Right lobe of liver (tissue), 6 donors: Measurements from ENCODE around the gene TAOK3. TPM values are rescaled to one million over a fixed set of nuclear protein-coding genes. Genes with fewer than 3 reads are reported as not detected.
"Not testable (repeated sequence)": the region's sequence is repeated elsewhere in the genome, so short reads cannot be mapped to it uniquely, and the experiment has no call there.

ENCODE experiments used
- ATAC-seq, 4 donors: fragments of 200-7000 bp; cut with Tn5 transposase; one replicate each; pipeline ENCODE4 v1.9.1; 2020; ENCODE audit warnings: mild to moderate bottlenecking in 4 of 4, moderate library complexity in 4 of 4
- DNase-seq, 3 donors: peaks; one replicate each; pipeline ENCODE4 v3.0.0-alpha.2; 2020
- H3K27ac ChIP-seq, 3 donors: fragments of 200-600 bp; one replicate each; pipeline ENCODE4 v1.8.0; 2022
- H3K27me3 ChIP-seq, 2 donors: fragments of 200-600 bp; one replicate each; pipeline ENCODE4 v1.8.0; 2022
- H3K36me3 ChIP-seq, 4 donors: fragments of 200-600 bp; sonication (generic) in 1 of 4; one replicate each; pipeline versions ENCODE4 v1.5.1 to v1.8.0; 2017 to 2022; ENCODE audit warnings: control low read depth in 1 of 4
- H3K4me1 ChIP-seq, 4 donors: fragments of 200-600 bp; sonication (generic) in 1 of 4; one replicate each; pipeline versions ENCODE4 v1.5.1 to v1.8.0; 2017 to 2022; ENCODE audit warnings: control low read depth in 1 of 4
- H3K4me3 ChIP-seq, 3 donors: fragments of 200-600 bp; one replicate each; pipeline ENCODE4 v1.8.0; 2022
- H3K9me3 ChIP-seq, 4 donors: fragments of 200-600 bp; sonication (generic) in 1 of 4; one replicate each; pipeline versions ENCODE4 v1.5.1 to v1.8.0; 2017 to 2022; ENCODE audit warnings: control low read depth in 1 of 4
- POLR2A ChIP-seq: fragments of 450-650 bp; IDR thresholded peaks from one replicate; pipeline ENCODE4 v1.6.1; 2017; ENCODE audit warnings: antibody characterized with exemption, mild to moderate bottlenecking
- WGBS: methylation state at CpG from one replicate; pipeline ENCODE4 v1.1.6; 2018; ENCODE audit warnings: low coverage, low lambda C conversion rate; ENCODE audit not compliant: insufficient coverage; ENCODE audit errors: missing lambda C conversion rate; 5-methylcytosine and 5-hydroxymethylcytosine counted together
- intact Hi-C, 2 donors: fragments of 100-400 bp; cut with DNase I; formaldehyde crosslinking; loops; one replicate each; pipeline versions ENCODE4 v1.11.2 to v1.14.1; 2022
- total RNA-seq, 6 experiments: library from RNA; depleted of rRNA in 2 of 6; stranded (reverse); fragments of >200 nt in 2 of 6; fragmentation: NEBNext Ultra II Directional in 3 of 6; extraction: Animal tissue kit (Norgen Biotek cat#: 25700) in 3 of 6; gene quantifications; one replicate each; pipeline versions ENCODE4 v1.1.0 to v1.2.4, GENCODE V29; 2016 to 2023
- TF ChIP-seq, protein P1 (sequence below), 4 donors: fragments of 200-600 bp in 3 of 4; fragments of 450-650 bp in 1 of 4; IDR thresholded peaks; one replicate each; pipeline versions ENCODE4 v1.5.1 to v1.8.0; 2016 to 2022; ENCODE audit warnings: antibody characterized with exemption in 4 of 4, mild to moderate bottlenecking in 2 of 4
- donor health status: DM: no; HTN: yes; CAD: no.
- donor health status: DM: no; HTN: no; CAD: no.
- donor health status: DM: no; HTN: no; CAD: no.
- donor health status: DM: no; HTN: yes; CAD: no.
- donor health status: DM: no; HTN: yes; CAD: no.

The TAOK3 gene
- total RNA-seq, 6 experiments from 2014 or later = 12.2 to 21.9 (median 17.7) TPM

DNA sequence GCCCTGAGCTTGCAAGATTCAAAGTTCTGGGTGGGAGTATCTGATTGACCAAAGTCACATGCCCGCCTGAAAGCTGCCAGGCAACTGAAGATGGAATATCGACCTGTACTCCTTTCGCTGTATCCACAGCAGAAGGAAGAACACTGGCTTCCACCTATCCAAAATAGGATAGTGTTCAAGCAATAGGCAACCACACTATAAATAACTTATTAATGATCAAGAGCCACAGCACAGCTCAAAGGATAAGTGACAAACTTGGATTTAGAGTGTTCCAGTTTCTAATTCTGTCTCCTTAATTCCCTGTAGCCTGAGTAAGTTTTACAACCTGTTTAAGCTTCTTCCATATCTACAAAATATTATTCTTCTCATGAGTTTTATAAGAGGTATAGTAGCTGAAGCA is 89.9 kb downstream of the TAOK3 start:
- H3K4me3 ChIP-seq = no peak overlapping the region
- no peaks in the 10 kb centered on the region for H3K27me3 ChIP-seq
- no peaks in the 10 kb centered on the region for H3K9me3 ChIP-seq
- H3K36me3 ChIP-seq = no peaks in the 10 kb centered on the region
- DNase-seq (no peak), ATAC-seq (no peak)
- no peak overlapping the region for H3K27ac ChIP-seq
- no peak for TF ChIP-seq POLR2A
- TF ChIP-seq, protein P1, sequence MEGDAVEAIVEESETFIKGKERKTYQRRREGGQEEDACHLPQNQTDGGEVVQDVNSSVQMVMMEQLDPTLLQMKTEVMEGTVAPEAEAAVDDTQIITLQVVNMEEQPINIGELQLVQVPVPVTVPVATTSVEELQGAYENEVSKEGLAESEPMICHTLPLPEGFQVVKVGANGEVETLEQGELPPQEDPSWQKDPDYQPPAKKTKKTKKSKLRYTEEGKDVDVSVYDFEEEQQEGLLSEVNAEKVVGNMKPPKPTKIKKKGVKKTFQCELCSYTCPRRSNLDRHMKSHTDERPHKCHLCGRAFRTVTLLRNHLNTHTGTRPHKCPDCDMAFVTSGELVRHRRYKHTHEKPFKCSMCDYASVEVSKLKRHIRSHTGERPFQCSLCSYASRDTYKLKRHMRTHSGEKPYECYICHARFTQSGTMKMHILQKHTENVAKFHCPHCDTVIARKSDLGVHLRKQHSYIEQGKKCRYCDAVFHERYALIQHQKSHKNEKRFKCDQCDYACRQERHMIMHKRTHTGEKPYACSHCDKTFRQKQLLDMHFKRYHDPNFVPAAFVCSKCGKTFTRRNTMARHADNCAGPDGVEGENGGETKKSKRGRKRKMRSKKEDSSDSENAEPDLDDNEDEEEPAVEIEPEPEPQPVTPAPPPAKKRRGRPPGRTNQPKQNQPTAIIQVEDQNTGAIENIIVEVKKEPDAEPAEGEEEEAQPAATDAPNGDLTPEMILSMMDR (IDR thresholded peaks at IDR 0.05) = no peak
- intact Hi-C loops = no loop called here
- 96% methylated on average over 3 of the region's 3 CpGs for WGBS
- no peaks in the 10 kb centered on the region for H3K4me1 ChIP-seq

DNA sequence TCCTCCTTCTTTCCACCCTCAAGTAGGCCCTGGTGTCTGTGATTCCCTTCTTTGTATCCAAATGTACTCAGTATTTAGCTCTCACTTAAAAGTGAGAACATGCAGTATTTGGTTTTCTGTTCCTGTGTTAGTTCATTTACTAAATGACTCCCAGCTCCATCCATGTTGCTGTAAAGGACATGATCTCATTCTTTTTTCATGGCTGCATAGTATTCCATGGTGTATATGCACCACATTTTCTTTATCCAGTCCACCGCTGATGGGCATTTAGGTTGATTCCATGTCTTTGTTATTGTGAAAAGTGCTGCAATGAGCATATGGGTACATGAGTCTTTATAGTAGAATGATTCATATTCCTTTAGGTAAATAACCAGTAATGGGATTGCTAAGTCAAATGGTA is 94.4 kb downstream of the TAOK3 start:
- H3K4me1 ChIP-seq, H3K36me3 ChIP-seq, intact Hi-C loops, DNase-seq, ATAC-seq, H3K4me3 ChIP-seq, H3K9me3 ChIP-seq, H3K27ac ChIP-seq, H3K27me3 ChIP-seq: not testable (repeated sequence)
- WGBS = 100% methylated on average over 1 of the region's 1 CpG

DNA sequence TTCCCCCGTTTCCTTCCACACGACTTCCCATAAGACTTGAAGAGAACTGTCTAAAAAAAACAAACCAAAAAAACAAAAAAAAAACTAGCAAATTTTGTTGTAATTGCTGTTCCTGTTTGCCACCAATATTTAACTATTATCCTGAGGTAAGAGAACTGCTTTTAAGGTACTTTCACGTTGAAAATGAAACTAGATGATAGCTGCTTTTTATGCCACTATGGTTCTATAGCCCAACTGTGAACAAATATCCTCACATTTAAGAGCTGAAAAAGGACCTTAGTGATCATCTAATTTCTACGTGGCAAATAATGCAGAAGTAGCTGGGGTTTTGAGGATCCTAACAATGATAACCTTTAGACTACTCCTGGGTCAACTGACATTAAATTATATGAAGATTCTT is 98.6 kb downstream of the TAOK3 start:
- Histone ChIP-seq H3K36me3 (no peaks in the 10 kb centered on the region), H3K9me3 (no peaks in the 10 kb centered on the region), H3K4me1 (no peaks in the 10 kb centered on the region), H3K27ac (no peak overlapping the region), H3K4me3 (no peak overlapping the region), H3K27me3 (no peaks in the 10 kb centered on the region)
- intact Hi-C loops = no loop called here
- WGBS = 38% methylated on average over 4 of the region's 4 CpGs
- no peak for DNase-seq
- TF ChIP-seq, protein P1 (IDR thresholded peaks at IDR 0.05) = no peak
- TF ChIP-seq POLR2A = no peak
- no peak for ATAC-seq

DNA sequence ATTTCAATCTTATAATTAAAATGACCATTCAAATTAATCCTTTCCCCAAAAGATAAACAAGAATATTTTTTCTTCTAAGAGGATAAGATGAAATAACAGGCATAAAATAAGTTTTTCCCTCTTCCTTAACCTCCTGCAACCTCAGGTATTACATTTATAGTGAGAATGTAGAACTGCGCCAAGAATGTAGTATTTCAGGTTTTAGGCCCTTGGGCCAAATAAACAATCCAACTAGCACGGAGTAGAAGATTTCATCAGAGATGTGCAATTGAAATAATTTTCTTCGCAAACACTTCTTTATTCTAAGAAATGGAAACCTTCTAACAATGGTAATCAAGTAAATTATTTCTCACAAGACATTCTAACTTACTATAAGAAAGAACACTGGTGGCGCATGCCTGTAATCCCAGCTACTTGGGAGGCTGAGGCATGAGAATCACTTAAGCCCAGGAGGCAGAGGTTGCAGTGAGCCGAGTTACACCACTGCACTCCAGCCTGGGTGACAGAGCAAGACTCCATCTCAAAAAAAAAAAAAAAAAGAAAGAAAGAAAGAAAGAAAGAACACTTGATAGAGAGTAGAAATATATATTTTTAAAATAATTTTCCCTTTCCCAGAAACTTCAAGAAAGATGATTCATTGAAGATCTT is 100.8 kb downstream of the TAOK3 start:
- Histone ChIP-seq H3K27ac (no peak overlapping the region), H3K27me3 (no peaks in the 10 kb centered on the region), H3K9me3 (no peaks in the 10 kb centered on the region), H3K36me3 (no peaks in the 10 kb centered on the region), H3K4me1 (no peaks in the 10 kb centered on the region), H3K4me3 (no peak overlapping the region)
- WGBS = 74% methylated on average over 4 of the region's 5 CpGs
- DNase-seq (no peak), ATAC-seq (no peak)
- no peak for TF ChIP-seq POLR2A
- TF ChIP-seq, protein P1 (IDR thresholded peaks at IDR 0.05) = no peak
- intact Hi-C loops = no loop called here

DNA sequence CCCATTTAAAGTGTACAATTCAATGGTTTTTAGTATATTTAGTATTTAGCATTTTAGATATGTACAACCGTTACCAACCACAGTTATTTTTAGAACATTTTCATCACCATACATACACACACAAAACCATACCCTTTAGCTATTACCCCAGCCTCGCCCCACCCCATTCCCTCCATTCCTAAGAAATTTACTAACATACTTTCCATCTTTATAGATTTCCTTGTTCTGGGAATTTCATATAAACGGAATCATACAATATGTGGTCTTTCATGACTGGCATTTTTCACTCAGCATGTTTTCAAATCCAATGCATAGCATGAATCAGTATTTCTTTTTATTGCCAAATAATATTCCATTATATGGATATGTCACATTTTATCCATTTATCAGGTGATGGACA is 101.5 kb downstream of the TAOK3 start:
- intact Hi-C loops = no loop called here

More for the DNA sequence above, 101.5 kb downstream of the TAOK3 start:
- no peak for DNase-seq
- no peaks in the 10 kb centered on the region for H3K36me3 ChIP-seq
- TF ChIP-seq, protein P1 (IDR thresholded peaks at IDR 0.05) = no peak
- TF ChIP-seq POLR2A = no peak
- no peak for ATAC-seq
- no peaks in the 10 kb centered on the region for H3K4me1 ChIP-seq
- no peak overlapping the region for H3K27ac ChIP-seq
- 95% methylated on average over 3 of the region's 3 CpGs for WGBS
- no peaks in the 10 kb centered on the region for H3K27me3 ChIP-seq
- no peak overlapping the region for H3K4me3 ChIP-seq
- H3K9me3 ChIP-seq = no peaks in the 10 kb centered on the region
